Nephron (organoid): ENCODE results near the gene NLRC3.

Experiments used
- H3K27ac Mint-ChIP-seq, 3 experiments: 2 replicates each; pipeline ENCODE4 v1.8.0; 2020; ENCODE audit warnings: mixed read lengths in 3 of 3, mild to moderate bottlenecking in 2 of 3, moderate library complexity in 1 of 3
- H3K27me3 Mint-ChIP-seq: 2 replicates; pipeline ENCODE4 v1.8.0; 2021; ENCODE audit warnings: low read depth, mild to moderate bottlenecking, moderate library complexity, mixed read lengths
- H3K36me3 Mint-ChIP-seq: 2 replicates; pipeline ENCODE4 v1.8.0; 2020; ENCODE audit warnings: low read depth, mixed read lengths
- H3K4me1 Mint-ChIP-seq: 2 replicates; pipeline ENCODE4 v1.8.0; 2020; ENCODE audit warnings: mixed read lengths
- H3K4me3 Mint-ChIP-seq, 3 experiments: 2 replicates each; pipeline ENCODE4 v1.8.0; 2020; ENCODE audit warnings: mild to moderate bottlenecking in 3 of 3, mixed read lengths in 3 of 3, moderate library complexity in 2 of 3
- H3K9me3 Mint-ChIP-seq: 2 replicates; pipeline ENCODE4 v1.8.0; 2020; ENCODE audit warnings: mixed read lengths
- TF ChIP-seq, protein P1 (sequence below), 3 experiments: fragments of 200-600 bp; sonication (generic); IDR thresholded peaks; one replicate each; pipeline ENCODE4 v1.5.0; 2021; ENCODE audit warnings: antibody characterized with exemption in 3 of 3; ENCODE audit not compliant: unreplicated experiment in 3 of 3

The NLRC3 gene

DNA sequence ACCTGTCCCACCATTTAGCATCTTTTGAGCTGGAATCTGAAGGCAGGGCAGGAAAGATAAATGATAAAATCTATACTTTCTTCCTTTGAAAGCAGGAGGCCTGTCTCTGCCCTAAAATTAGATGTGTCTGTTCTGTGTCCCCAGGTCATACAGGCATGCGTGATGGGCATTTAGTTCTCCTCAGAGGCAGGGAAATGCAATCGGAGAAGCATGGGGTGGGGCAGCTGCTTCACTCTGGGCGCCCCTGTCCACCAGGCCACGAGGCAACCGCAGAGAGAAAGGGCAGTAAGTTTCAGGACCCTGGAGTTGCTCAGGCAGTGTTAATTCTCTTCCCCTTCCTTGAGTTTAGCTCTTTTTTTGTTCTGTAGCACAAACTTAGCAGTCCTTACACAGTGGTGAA lies 51.3 kb downstream of the NLRC3 start:
- peaks cover 76% of the 10 kb centered on the region for H3K36me3 Mint-ChIP-seq
- TF ChIP-seq, protein P1, sequence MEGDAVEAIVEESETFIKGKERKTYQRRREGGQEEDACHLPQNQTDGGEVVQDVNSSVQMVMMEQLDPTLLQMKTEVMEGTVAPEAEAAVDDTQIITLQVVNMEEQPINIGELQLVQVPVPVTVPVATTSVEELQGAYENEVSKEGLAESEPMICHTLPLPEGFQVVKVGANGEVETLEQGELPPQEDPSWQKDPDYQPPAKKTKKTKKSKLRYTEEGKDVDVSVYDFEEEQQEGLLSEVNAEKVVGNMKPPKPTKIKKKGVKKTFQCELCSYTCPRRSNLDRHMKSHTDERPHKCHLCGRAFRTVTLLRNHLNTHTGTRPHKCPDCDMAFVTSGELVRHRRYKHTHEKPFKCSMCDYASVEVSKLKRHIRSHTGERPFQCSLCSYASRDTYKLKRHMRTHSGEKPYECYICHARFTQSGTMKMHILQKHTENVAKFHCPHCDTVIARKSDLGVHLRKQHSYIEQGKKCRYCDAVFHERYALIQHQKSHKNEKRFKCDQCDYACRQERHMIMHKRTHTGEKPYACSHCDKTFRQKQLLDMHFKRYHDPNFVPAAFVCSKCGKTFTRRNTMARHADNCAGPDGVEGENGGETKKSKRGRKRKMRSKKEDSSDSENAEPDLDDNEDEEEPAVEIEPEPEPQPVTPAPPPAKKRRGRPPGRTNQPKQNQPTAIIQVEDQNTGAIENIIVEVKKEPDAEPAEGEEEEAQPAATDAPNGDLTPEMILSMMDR (IDR thresholded peaks at IDR 0.05; ENCODE audit: unreplicated experiment in 3 of 3): no peak
- peaks cover 1% of the 10 kb centered on the region for H3K4me1 Mint-ChIP-seq
- no peaks in the 10 kb centered on the region for H3K9me3 Mint-ChIP-seq
- H3K27ac Mint-ChIP-seq: no peak overlapping the region
- no peaks in the 10 kb centered on the region for H3K27me3 Mint-ChIP-seq
- no peak overlapping the region for H3K4me3 Mint-ChIP-seq

DNA sequence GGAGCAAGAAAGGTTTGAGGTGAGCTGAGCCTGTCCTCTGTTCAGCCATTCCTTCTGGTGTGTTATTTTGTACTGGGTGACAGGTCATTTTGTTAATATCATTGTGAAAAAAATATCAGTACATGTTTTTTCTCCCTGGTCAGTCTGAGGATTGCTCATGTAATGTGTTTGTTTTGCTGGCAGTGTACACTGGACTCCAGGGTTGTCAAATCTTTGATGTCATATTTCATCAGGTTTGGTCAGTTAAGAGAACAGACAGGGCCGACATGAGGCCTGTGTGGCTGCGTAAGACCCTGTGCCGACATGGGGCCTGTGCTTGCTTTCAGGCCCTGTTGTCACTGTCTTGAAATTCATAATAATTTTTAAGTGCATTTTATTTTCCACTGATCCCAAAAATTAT lies 53.9 kb downstream of the NLRC3 start:
- no peaks in the 10 kb centered on the region for H3K9me3 Mint-ChIP-seq
- H3K36me3 Mint-ChIP-seq: peaks cover 76% of the 10 kb centered on the region
- peak overlapping the region in 1 of 3 experiments; percentile 20 for H3K27ac Mint-ChIP-seq
- TF ChIP-seq, protein P1 (IDR thresholded peaks at IDR 0.05; ENCODE audit: unreplicated experiment in 3 of 3): no peak
- no peaks in the 10 kb centered on the region for H3K27me3 Mint-ChIP-seq
- peaks cover 20% of the 10 kb centered on the region for H3K4me1 Mint-ChIP-seq
- H3K4me3 Mint-ChIP-seq: no peak overlapping the region

DNA sequence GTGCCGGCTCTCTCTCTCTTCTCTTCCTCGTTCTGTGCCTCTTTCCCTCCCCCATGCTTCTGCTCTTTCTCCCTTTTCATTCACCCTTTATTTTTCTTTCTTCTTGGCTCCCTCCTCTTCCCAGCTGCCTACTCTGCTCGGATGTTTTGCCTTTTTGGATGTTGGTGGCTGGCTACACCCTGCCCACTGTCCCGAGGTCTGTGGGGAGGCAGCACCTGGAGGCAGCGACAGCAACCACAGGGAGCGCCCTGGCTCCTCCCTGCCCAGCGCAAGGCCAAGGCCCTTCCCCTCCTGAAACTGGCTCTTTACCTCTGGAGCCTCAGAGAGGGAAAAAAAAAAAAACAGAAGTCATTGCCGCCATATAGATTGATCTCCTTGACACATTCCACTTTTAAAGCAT lies 56.4 kb downstream of the NLRC3 start:
- H3K9me3 Mint-ChIP-seq: no peaks in the 10 kb centered on the region
- H3K27me3 Mint-ChIP-seq: no peaks in the 10 kb centered on the region
- H3K27ac Mint-ChIP-seq: peak overlapping the region; percentile 84 to 97 (median 96)
- H3K4me1 Mint-ChIP-seq: peaks cover 31% of the 10 kb centered on the region
- H3K36me3 Mint-ChIP-seq: peaks cover 70% of the 10 kb centered on the region
- TF ChIP-seq, protein P1 (IDR thresholded peaks at IDR 0.05; ENCODE audit: unreplicated experiment in 3 of 3): no peak
- H3K4me3 Mint-ChIP-seq: peak overlapping the region; percentile 32 to 61 (median 47)

DNA sequence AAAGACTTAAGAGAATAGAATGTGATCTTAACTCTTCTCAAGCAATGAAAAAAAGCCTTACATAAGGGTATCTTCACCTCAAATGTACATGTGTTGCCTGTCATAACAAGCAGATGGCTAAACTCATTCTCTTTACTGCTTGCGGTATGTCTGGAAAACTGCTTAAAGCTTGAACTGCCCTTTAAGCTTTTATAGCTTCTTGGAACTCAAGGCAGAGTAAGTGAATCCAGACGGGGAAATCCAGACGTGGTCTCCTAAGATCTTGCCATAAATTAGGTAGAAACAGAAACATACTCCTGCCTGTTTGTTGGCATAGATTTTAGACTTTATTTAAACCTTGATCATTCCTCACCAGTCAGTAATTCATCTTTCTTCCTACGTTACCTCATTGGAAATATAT lies 56.8 kb downstream of the NLRC3 start:
- Mint-ChIP-seq H3K27me3 (no peaks in the 10 kb centered on the region), H3K4me1 (peaks cover 31% of the 10 kb centered on the region), H3K27ac (peak overlapping the region; percentile 84 to 97 (median 96)), H3K36me3 (peaks cover 69% of the 10 kb centered on the region), H3K9me3 (no peaks in the 10 kb centered on the region), H3K4me3 (peak overlapping the region; percentile 32 to 61 (median 47))
- TF ChIP-seq, protein P1 (IDR thresholded peaks at IDR 0.05; ENCODE audit: unreplicated experiment in 3 of 3): no peak

DNA sequence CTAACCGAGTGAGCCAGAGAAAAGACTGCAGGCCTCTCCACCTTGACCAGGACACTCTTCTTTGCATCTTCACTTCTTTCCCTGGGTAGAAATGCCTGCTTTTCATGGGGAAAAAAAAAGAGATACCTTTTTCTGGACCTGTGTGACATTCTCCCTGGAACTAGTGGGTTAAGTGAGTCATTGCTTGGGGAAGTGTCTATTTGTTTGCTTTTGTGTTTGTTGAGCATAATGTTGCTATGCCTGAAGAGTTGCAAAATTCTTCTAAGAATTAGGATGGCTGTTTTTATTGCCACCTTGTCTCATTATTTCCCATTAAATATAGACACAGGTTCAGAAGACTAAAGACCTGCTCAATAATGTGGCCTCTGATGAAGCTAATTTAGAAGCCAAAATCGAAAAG lies 57.6 kb downstream of the NLRC3 start:
- TF ChIP-seq, protein P1 (IDR thresholded peaks at IDR 0.05; ENCODE audit: unreplicated experiment in 3 of 3): no peak
- Mint-ChIP-seq H3K27me3 (no peaks in the 10 kb centered on the region), H3K27ac (peak overlapping the region; percentile 84 to 97 (median 96)), H3K36me3 (peaks cover 69% of the 10 kb centered on the region), H3K9me3 (no peaks in the 10 kb centered on the region), H3K4me1 (peaks cover 31% of the 10 kb centered on the region), H3K4me3 (no peak overlapping the region)

DNA sequence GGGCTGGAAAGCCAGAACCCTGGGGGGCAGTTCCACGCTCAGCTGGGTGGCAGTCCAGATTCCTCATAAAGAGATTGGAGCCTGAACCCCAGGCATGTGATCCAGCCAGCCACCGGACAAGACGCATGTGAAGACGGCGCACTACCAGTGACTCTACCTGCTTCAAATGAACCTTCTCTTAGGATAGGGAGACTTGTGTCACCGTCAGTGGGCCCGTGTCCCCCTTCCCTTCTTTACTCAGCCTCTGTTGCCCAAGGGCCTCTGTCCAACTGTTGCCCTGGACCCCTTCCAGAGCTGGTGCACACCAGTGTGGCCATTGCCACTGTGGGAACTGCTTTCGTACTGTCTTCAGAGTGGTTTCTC lies 58.2 kb downstream of the NLRC3 start:
- Mint-ChIP-seq H3K27ac (peak overlapping the region; percentile 84 to 97 (median 96)), H3K36me3 (peaks cover 72% of the 10 kb centered on the region), H3K9me3 (no peaks in the 10 kb centered on the region), H3K4me1 (peaks cover 31% of the 10 kb centered on the region), H3K4me3 (no peak overlapping the region), H3K27me3 (no peaks in the 10 kb centered on the region)
- TF ChIP-seq, protein P1 (IDR thresholded peaks at IDR 0.05; ENCODE audit: unreplicated experiment in 3 of 3): no peak
